WTC11 (cell line): ENCODE data around the gene IFT20. TPM values are rescaled to one million over a fixed set of nuclear protein-coding genes. Genes with fewer than 3 reads are reported as not detected.

ENCODE experiments used
- ATAC-seq: fragments of 200-7000 bp; cut with Tn5 transposase; 2 replicates; pipeline ENCODE4 v1.10.0; 2021; ENCODE audit warnings: mild to moderate bottlenecking, moderate library complexity
- Bru-seq: library from RNA; stranded (reverse); fragments of 400-500 nt; gene quantifications from one replicate; lab custom pipeline; 2021; lab: Mats Ljungman, UMichigan
- CTCF ChIA-PET: fragments of 300-600 bp; sonication (Branson Sonifier 250); formaldehyde crosslinking; loops from one replicate; lab custom pipeline; 2021; ENCODE audit warnings: antibody characterized with exemption; lab: Charles Lee
- POLR2A ChIA-PET: fragments of 350-600 bp; sonication (Branson Sonifier 250); formaldehyde crosslinking; loops from one replicate; lab custom pipeline; 2021; ENCODE audit warnings: antibody characterized with exemption; lab: Charles Lee
- DNase-seq: peaks from one replicate; pipeline ENCODE4 v3.0.0; 2021; ENCODE audit warnings: low spot score
- H3K27ac Mint-ChIP-seq: 2 replicates; pipeline ENCODE4 v1.8.0; 2021; ENCODE audit warnings: mixed read lengths
- H3K27me3 Mint-ChIP-seq: 2 replicates; pipeline ENCODE4 v1.8.0; 2021; ENCODE audit warnings: low read depth, mild to moderate bottlenecking, moderate library complexity, mixed read lengths
- H3K36me3 Mint-ChIP-seq: 2 replicates; pipeline ENCODE4 v1.8.0; 2021; ENCODE audit warnings: mixed read lengths
- H3K4me1 Mint-ChIP-seq: 2 replicates; pipeline ENCODE4 v1.8.0; 2022; ENCODE audit warnings: mixed read lengths
- H3K4me3 Mint-ChIP-seq: 2 replicates; pipeline ENCODE4 v1.8.0; 2021; ENCODE audit warnings: mild to moderate bottlenecking, moderate library complexity, mixed read lengths
- H3K9me3 Mint-ChIP-seq: 2 replicates; pipeline ENCODE4 v1.8.0; 2021; ENCODE audit warnings: mixed read lengths
- ATF2 ChIP-seq: sonication (generic); formaldehyde crosslinking; IDR thresholded peaks from 2 replicates; pipeline ENCODE4 v1.8.1; 2022; ENCODE audit warnings: low read depth, missing genetic modification reagents, borderline replicate concordance
- CBFB ChIP-seq: sonication (generic); formaldehyde crosslinking; IDR thresholded peaks from 2 replicates; pipeline ENCODE4 v1.8.1; 2022; ENCODE audit warnings: mild to moderate bottlenecking, low read depth, missing genetic modification reagents
- CREB1 ChIP-seq: sonication (generic); formaldehyde crosslinking; IDR thresholded peaks from 2 replicates; pipeline ENCODE4 v1.8.0; 2023; ENCODE audit warnings: mild to moderate bottlenecking, missing genetic modification reagents
- CTCF ChIP-seq: fragments of 200-600 bp; IDR thresholded peaks from 2 replicates; pipeline ENCODE4 v1.8.0; 2022; ENCODE audit warnings: antibody characterized with exemption
- ESRRA ChIP-seq: sonication (generic); formaldehyde crosslinking; IDR thresholded peaks from 2 replicates; pipeline ENCODE4 v1.8.1; 2022; ENCODE audit warnings: mild to moderate bottlenecking, missing genetic modification reagents, borderline replicate concordance
- ETV6 ChIP-seq: sonication (generic); formaldehyde crosslinking; IDR thresholded peaks from 2 replicates; pipeline ENCODE4 v1.8.1; 2022; ENCODE audit warnings: mild to moderate bottlenecking, missing genetic modification reagents
- FOXJ3 ChIP-seq: sonication (generic); formaldehyde crosslinking; IDR thresholded peaks from 2 replicates; pipeline ENCODE4 v1.9.0; 2021; ENCODE audit warnings: missing genetic modification reagents, mild to moderate bottlenecking, borderline replicate concordance
- FOXK1 ChIP-seq: sonication (generic); formaldehyde crosslinking; IDR thresholded peaks from 2 replicates; pipeline ENCODE4 v1.8.0; 2022; ENCODE audit warnings: mild to moderate bottlenecking, moderate library complexity, missing genetic modification reagents
- HMGA2 ChIP-seq: fragments of 250-450 bp; sonication (Bioruptor Pico); IDR thresholded peaks from 2 replicates; pipeline ENCODE4 v1.4.0; 2021; ENCODE audit warnings: mild to moderate bottlenecking, moderate library complexity
- IRF1 ChIP-seq: sonication (generic); formaldehyde crosslinking; IDR thresholded peaks from 2 replicates; pipeline ENCODE4 v1.8.0; 2023; ENCODE audit warnings: missing genetic modification reagents
- NFATC4 ChIP-seq: fragments of 250-450 bp; sonication (Bioruptor Pico); IDR thresholded peaks from 2 replicates; pipeline ENCODE4 v1.9.0; 2021; ENCODE audit warnings: mild to moderate bottlenecking
- NR1H2 ChIP-seq: sonication (generic); formaldehyde crosslinking; IDR thresholded peaks from 2 replicates; pipeline ENCODE4 v1.9.0; 2021; ENCODE audit warnings: mild to moderate bottlenecking, moderate library complexity, missing genetic modification reagents
- NR3C1 ChIP-seq: sonication (generic); formaldehyde crosslinking; conservative IDR thresholded peaks from 2 replicates; pipeline ENCODE4 v1.8.1; 2023; ENCODE audit warnings: low read depth, mild to moderate bottlenecking, missing genetic modification reagents
- RELA ChIP-seq: sonication (generic); formaldehyde crosslinking; IDR thresholded peaks from 2 replicates; pipeline ENCODE4 v1.8.1; 2022; ENCODE audit warnings: missing genetic modification reagents, mild to moderate bottlenecking, borderline replicate concordance
- TCF7 ChIP-seq: sonication (generic); formaldehyde crosslinking; IDR thresholded peaks from 2 replicates; pipeline ENCODE4 v1.8.0; 2022; ENCODE audit warnings: mild to moderate bottlenecking, low read depth, missing genetic modification reagents, moderate library complexity
- TEAD4 ChIP-seq: sonication (generic); formaldehyde crosslinking; IDR thresholded peaks from 2 replicates; pipeline ENCODE4 v1.8.0; 2022; ENCODE audit warnings: mild to moderate bottlenecking, missing genetic modification reagents
- USF1 ChIP-seq: sonication (generic); formaldehyde crosslinking; IDR thresholded peaks from 2 replicates; pipeline ENCODE4 v1.8.0; 2022; ENCODE audit warnings: mild to moderate bottlenecking, missing genetic modification reagents
- USF2 ChIP-seq: sonication (generic); formaldehyde crosslinking; IDR thresholded peaks from 2 replicates; pipeline ENCODE4 v1.8.1; 2023; ENCODE audit warnings: mild to moderate bottlenecking, missing genetic modification reagents, moderate library complexity
- ZBTB43 ChIP-seq: sonication (generic); formaldehyde crosslinking; IDR thresholded peaks from 2 replicates; pipeline ENCODE4 v1.8.1; 2023; ENCODE audit warnings: mild to moderate bottlenecking, missing genetic modification reagents
- ZNF121 ChIP-seq: sonication (generic); formaldehyde crosslinking; IDR thresholded peaks from 2 replicates; pipeline ENCODE4 v1.8.0; 2023; ENCODE audit warnings: missing genetic modification reagents
- ZNF138 ChIP-seq: sonication (generic); formaldehyde crosslinking; conservative IDR thresholded peaks from 2 replicates; pipeline ENCODE4 v1.8.1; 2022; ENCODE audit warnings: mild to moderate bottlenecking, moderate library complexity, missing genetic modification reagents
- ZNF219 ChIP-seq: sonication (generic); formaldehyde crosslinking; IDR thresholded peaks from 2 replicates; pipeline ENCODE4 v1.8.0; 2023; ENCODE audit warnings: missing genetic modification reagents, mild to moderate bottlenecking, borderline replicate concordance
- ZNF317 ChIP-seq: sonication (generic); formaldehyde crosslinking; IDR thresholded peaks from 2 replicates; pipeline ENCODE4 v1.8.1; 2023; ENCODE audit warnings: low read depth, mild to moderate bottlenecking, moderate library complexity, missing genetic modification reagents, borderline replicate concordance
- ZNF425 ChIP-seq: fragments of 250-450 bp; sonication (Bioruptor Pico); conservative IDR thresholded peaks from 2 replicates; pipeline ENCODE4 v1.9.0; 2021; ENCODE audit warnings: mild to moderate bottlenecking
- ZNF671 ChIP-seq: fragments of 250-450 bp; sonication (Bioruptor Pico); IDR thresholded peaks from 2 replicates; pipeline ENCODE4 v1.8.0; 2021; ENCODE audit warnings: mild to moderate bottlenecking
- long read RNA-seq, 3 experiments: library from RNA in 1 of 3; library from capped mRNA in 1 of 3; library from polyadenylated mRNA in 1 of 3; unstranded in 2 of 3; stranded (forward) in 1 of 3; transcript quantifications; one replicate each; pipeline ENCODE4 v2.0.0, GENCODE V29; 2021
- total RNA-seq: library from RNA; stranded (reverse); gene quantifications from 3 replicates; pipeline ENCODE4 v1.2.3, GENCODE V29; 2021

Gene IFT20
- total RNA-seq (17.6 to 19.3 TPM (median 18.3 TPM) in 3 replicates), Bru-seq, nascent RNA (percentile 64 among the genes with signal in this experiment)
- long read RNA-seq, experiment 1, transcript IFT20-203 (5 exons, 825 nt) = minor isoform, 12 of 40 reads
- long read RNA-seq, experiment 1, transcript IFT20-214 (6 exons, 1,071 nt) = major isoform, 15 of 40 reads
- long read RNA-seq, experiment 1, partial matches to known transcripts = 7 of 40 reads
- long read RNA-seq, experiment 1, other reads (novel, unspliced or antisense) = 0 of 40 reads
- long read RNA-seq, experiment 2, transcript IFT20-214 (6 exons, 1,071 nt) = major isoform, 7 of 16 reads
- long read RNA-seq, experiment 2, transcript IFT20-203 (5 exons, 825 nt) = minor isoform, 6 of 16 reads
- long read RNA-seq, experiment 2, partial matches to known transcripts = 2 of 16 reads
- long read RNA-seq, experiment 2, other reads (novel, unspliced or antisense) = 0 of 16 reads
- long read RNA-seq, experiment 3, transcript IFT20-203 (5 exons, 825 nt) = minor isoform, 43 of 99 reads
- long read RNA-seq, experiment 3, transcript IFT20-214 (6 exons, 1,071 nt) = major isoform, 45 of 99 reads
- long read RNA-seq, experiment 3, partial matches to known transcripts = 7 of 99 reads
- long read RNA-seq, experiment 3, other reads (novel, unspliced or antisense) = 1 of 99 reads

- DNase-seq = peak; percentile 99
- no peaks in the 10 kb centered on the region for H3K27me3 Mint-ChIP-seq
- ATAC-seq = peak; percentile 97
- peak within 1 kb of the TSS; percentile 99 for H3K4me3 Mint-ChIP-seq
- H3K36me3 Mint-ChIP-seq = no peaks in the 10 kb centered on the region; the same call in 1 of the 2 replicates
- H3K9me3 Mint-ChIP-seq = no peaks in the 10 kb centered on the region
- POLR2A ChIA-PET = interaction anchor here (0.6 to 2.5 kb wide), 12 partner anchors 8 to 312 kb away, joined by 3 to 17 read pairs (median 4); partner anchors contain the start of genes POLDIP2 and TMEM97
- CTCF ChIA-PET = interaction anchor here (0.7 to 3.6 kb wide), 17 partner anchors 10 to 618 kb away, joined by 3 to 26 read pairs (median 9); partner anchors contain the start of genes BLTP2, LYRM9, POLDIP2 and SARM1
- peaks cover 20% of the 10 kb centered on the region for H3K4me1 Mint-ChIP-seq
- peak within 1 kb of the TSS; percentile 99 for H3K27ac Mint-ChIP-seq
- TF ChIP-seq ETV6 (CRISPR knock-in tag) (peak; percentile 49; the same call in 1 of the 2 replicates), NFATC4 (CRISPR knock-in tag) (no peak), USF2 (CRISPR knock-in tag) (peak; percentile 52; the same call in 1 of the 2 replicates), USF1 (CRISPR knock-in tag) (peak; percentile 29; the same call in 1 of the 2 replicates), FOXK1 (CRISPR knock-in tag) (peak; percentile 100), CREB1 (CRISPR knock-in tag) (peak; percentile 24; the same call in 1 of the 2 replicates), ATF2 (CRISPR knock-in tag) (peak; percentile 53; the same call in 1 of the 2 replicates), ZNF121 (CRISPR knock-in tag) (no peak), ZNF317 (no peak), CTCF (no peak), ZBTB43 (CRISPR knock-in tag) (0 out of 2 replicates have a peak, but pooled peaks have one; percentile 33), IRF1 (CRISPR knock-in tag) (no peak), RELA (CRISPR knock-in tag) (no peak), TEAD4 (CRISPR knock-in tag) (no peak), HMGA2 (peak; percentile 47; the same call in 1 of the 2 replicates), ZNF671 (CRISPR knock-in tag) (no peak), ESRRA (CRISPR knock-in tag) (no peak), TCF7 (CRISPR knock-in tag) (no peak), NR1H2 (CRISPR knock-in tag) (no peak), ZNF219 (no peak), ZNF425 (no peak), ZNF138 (CRISPR knock-in tag) (no peak), NR3C1 (CRISPR knock-in tag) (no peak), FOXJ3 (CRISPR knock-in tag) (no peak), CBFB (CRISPR knock-in tag) (no peak)
These were observed at the start of gene IFT20, which contains the start of gene TNFAIP1 for GRCh38 chr17:28335201-28335958. TSS of gene IFT20 (minus strand) at chr17:28335472. CDS start at chr17:28331985, 3,487 bp downstream. TSS of gene TNFAIP1 (plus strand) at chr17:28335761. CDS start at chr17:28339522, 3,761 bp downstream.
